GOT3 (cell line): ENCODE results near the gene ACTG1.
A peak's percentile ranks its signal among the peaks of the same experiment; 100 is the strongest.

Source experiments
- DNase-seq: peaks from one replicate; lab custom pipeline; 2025; ENCODE audit warnings: mixed read lengths; lab: John Stamatoyannopoulos, UW

Gene ACTG1

GRCh38 chr17:81494626-81495377, 17.8 kb downstream of the ACTG1 start:
- no peak for DNase-seq

GRCh38 chr17:81493198-81494038, 19.2 kb downstream of the ACTG1 start:
- no peak for DNase-seq

- DNase-seq, result no peak
These were observed 19.9 kb downstream of the ACTG1 start for GRCh38 chr17:81492706-81493105.

- DNase-seq, result no peak
These were observed 20.4 kb downstream of the ACTG1 start for GRCh38 chr17:81492202-81492601.

GRCh38 chr17:81491761-81492160, 20.8 kb downstream of the ACTG1 start:
- no peak for DNase-seq

- no peak for DNase-seq
These were observed 21.4 kb downstream of the ACTG1 start for GRCh38 chr17:81491181-81491581.

- no peak for DNase-seq
These were observed 22.3 kb downstream of the ACTG1 start for GRCh38 chr17:81489998-81490992.

- DNase-seq, result no peak
These were observed 23.3 kb downstream of the ACTG1 start for GRCh38 chr17:81489012-81489997.

- DNase-seq, result no peak
These were observed 24.2 kb downstream of the ACTG1 start for GRCh38 chr17:81488276-81488860.

- no peak for DNase-seq
These were observed 24.9 kb downstream of the ACTG1 start for GRCh38 chr17:81487487-81488275.

- no peak for DNase-seq
These were observed 25.5 kb downstream of the ACTG1 start for GRCh38 chr17:81487089-81487486.

GRCh38 chr17:81486199-81486810, 26.3 kb downstream of the ACTG1 start:
- no peak for DNase-seq

- DNase-seq, result peak; percentile 67
These were observed 28.2 kb downstream of the ACTG1 start for GRCh38 chr17:81484195-81484979.

GRCh38 chr17:81483862-81484194, 28.8 kb downstream of the ACTG1 start:
- no peak for DNase-seq

GRCh38 chr17:81483085-81483861, 29.3 kb downstream of the ACTG1 start:
- no peak for DNase-seq

- no peak for DNase-seq
These were observed 29.9 kb downstream of the ACTG1 start for GRCh38 chr17:81482673-81483072.

- DNase-seq, result no peak
These were observed 30.6 kb downstream of the ACTG1 start for GRCh38 chr17:81481815-81482505.
